Measurements from ENCODE around the gene EIF5A.

The EIF5A gene

GRCh38 chr17:7311110-7311705, 3.8 kb downstream of the EIF5A start:
- H3K27ac ChIP-seq, result peak overlapping the region; percentile 96
- DNase-seq (ENCODE audit: low read depth, low spot score), result no peak

GRCh38 chr17:7312432-7313087, 5.1 kb downstream of the EIF5A start:
- DNase-seq (ENCODE audit: low read depth, low spot score), result no peak
- H3K27ac ChIP-seq, result peak overlapping the region; percentile 92

- DNase-seq (ENCODE audit: low read depth, low spot score), result no peak
- peak overlapping the region; percentile 92 for H3K27ac ChIP-seq
Measured at GRCh38 chr17:7313088-7313889, 5.9 kb downstream of the EIF5A start.

GRCh38 chr17:7313890-7314718, 6.7 kb downstream of the EIF5A start:
- peak overlapping the region; percentile 92 for H3K27ac ChIP-seq
- no peak for DNase-seq (ENCODE audit: low read depth, low spot score)

- peak within 1 kb of the TSS; percentile 92 for H3K27ac ChIP-seq
- no peak for DNase-seq (ENCODE audit: low read depth, low spot score)
Measured at GRCh38 chr17:7314719-7315569, 7.5 kb downstream of the EIF5A start, which contains the start of gene GPS2. GPS2 (minus strand) TSS chr17:7315360; CDS start chr17:7315052, 308 bp downstream.

- no peak for DNase-seq (ENCODE audit: low read depth, low spot score)
- H3K27ac ChIP-seq, result peak overlapping the region; percentile 92
Measured at GRCh38 chr17:7315570-7316235, 8.3 kb downstream of the EIF5A start.

- no peak overlapping the region for H3K27ac ChIP-seq
- DNase-seq (ENCODE audit: low read depth, low spot score), result no peak
Measured at GRCh38 chr17:7317161-7317803, 9.9 kb downstream of the EIF5A start.

GRCh38 chr17:7318121-7318860, 10.9 kb downstream of the EIF5A start:
- H3K27ac ChIP-seq, result no peak overlapping the region
- DNase-seq (ENCODE audit: low read depth, low spot score), result no peak

GRCh38 chr17:7321466-7321865, 14.0 kb downstream of the EIF5A start:
- H3K27ac ChIP-seq, result no peak overlapping the region
- no peak for DNase-seq (ENCODE audit: low read depth, low spot score)

GRCh38 chr17:7322520-7323194, 15.2 kb downstream of the EIF5A start:
- DNase-seq (ENCODE audit: low read depth, low spot score), result no peak
- no peak overlapping the region for H3K27ac ChIP-seq

- H3K27ac ChIP-seq, result no peak overlapping the region
- DNase-seq (ENCODE audit: low read depth, low spot score), result no peak
Measured at GRCh38 chr17:7323731-7324437, 16.5 kb downstream of the EIF5A start.

- no peak overlapping the region for H3K27ac ChIP-seq
- DNase-seq (ENCODE audit: low read depth, low spot score), result no peak
Measured at GRCh38 chr17:7324438-7324779, 17.0 kb downstream of the EIF5A start.

- DNase-seq (ENCODE audit: low read depth, low spot score), result no peak
- H3K27ac ChIP-seq, result no peak overlapping the region
Measured at GRCh38 chr17:7325031-7325528, 17.7 kb downstream of the EIF5A start.

GRCh38 chr17:7326186-7326585, 18.8 kb downstream of the EIF5A start:
- DNase-seq (ENCODE audit: low read depth, low spot score), result no peak
- no peak overlapping the region for H3K27ac ChIP-seq

- no peak for DNase-seq (ENCODE audit: low read depth, low spot score)
- H3K27ac ChIP-seq, result no peak overlapping the region
Measured at GRCh38 chr17:7327056-7327455, 19.6 kb downstream of the EIF5A start.

GRCh38 chr17:7327501-7327900, 20.1 kb downstream of the EIF5A start:
- DNase-seq (ENCODE audit: low read depth, low spot score), result no peak
- H3K27ac ChIP-seq, result no peak overlapping the region

GRCh38 chr17:7328009-7328408, 20.6 kb downstream of the EIF5A start:
- no peak overlapping the region for H3K27ac ChIP-seq
- DNase-seq (ENCODE audit: low read depth, low spot score), result no peak

Data from epithelial cell of prostate (primary cell).